GM23338 (cell line): ENCODE results near the gene SF3B2. TPM values are rescaled to one million over a fixed set of nuclear protein-coding genes. Genes with fewer than 3 reads are reported as not detected.

Experiments used
- ATAC-seq: fragments of 200-7000 bp; cut with Tn5 transposase; 3 replicates; pipeline ENCODE4 v1.9.1; 2020
- DNase-seq: peaks from one replicate; pipeline ENCODE4 v3.0.0-alpha.2; 2015; ENCODE audit warnings: low spot score
- H2AFZ ChIP-seq: fragments of 200-600 bp; sonication (generic); 2 replicates; pipeline ENCODE4 v1.8.0; 2016; ENCODE audit warnings: antibody characterized with exemption, mild to moderate bottlenecking, moderate library complexity
- H3F3A ChIP-seq: fragments of 200-600 bp; sonication (generic); replicated peaks from 2 replicates; pipeline ENCODE4 v1.8.0; 2017; ENCODE audit warnings: antibody characterized with exemption, mixed run types, low read depth
- H3K27ac ChIP-seq: fragments of 200-600 bp; sonication (generic); 2 replicates; pipeline ENCODE4 v1.6.1; 2016; ENCODE audit warnings: low read depth
- H3K27me3 ChIP-seq: fragments of 200-600 bp; sonication (generic); 2 replicates; pipeline ENCODE4 v1.8.0; 2016; ENCODE audit warnings: mild to moderate bottlenecking, mixed run types, moderate library complexity; ENCODE audit not compliant: insufficient read depth
- H3K36me3 ChIP-seq: fragments of 200-600 bp; sonication (generic); 2 replicates; pipeline ENCODE4 v1.8.0; 2016; ENCODE audit warnings: mild to moderate bottlenecking; ENCODE audit not compliant: insufficient read depth
- H3K4me1 ChIP-seq: fragments of 200-600 bp; sonication (generic); 2 replicates; pipeline ENCODE4 v1.8.0; 2016; ENCODE audit warnings: mild to moderate bottlenecking, moderate library complexity; ENCODE audit not compliant: insufficient read depth
- H3K4me2 ChIP-seq: fragments of 200-600 bp; sonication (generic); 2 replicates; pipeline ENCODE4 v1.7.1; 2017; ENCODE audit warnings: mixed run types
- H3K4me3 ChIP-seq: fragments of 200-600 bp; sonication (generic); 2 replicates; pipeline ENCODE4 v1.6.1; 2016; ENCODE audit warnings: mixed run types
- H3K79me2 ChIP-seq: fragments of 200-600 bp; sonication (generic); replicated peaks from 2 replicates; pipeline ENCODE4 v1.8.0; 2017; ENCODE audit warnings: mild to moderate bottlenecking; ENCODE audit not compliant: insufficient read depth
- H3K9me2 ChIP-seq: fragments of 200-600 bp; sonication (generic); 2 replicates; pipeline ENCODE4 v1.8.0; 2017; ENCODE audit not compliant: insufficient read depth
- H4K20me1 ChIP-seq: fragments of 200-600 bp; sonication (generic); replicated peaks from 2 replicates; pipeline ENCODE4 v1.8.0; 2017; ENCODE audit warnings: mild to moderate bottlenecking; ENCODE audit not compliant: insufficient read depth
- H3K27ac Mint-ChIP-seq: 2 replicates; pipeline ENCODE4 v1.8.0; 2020; ENCODE audit warnings: inconsistent platforms, mild to moderate bottlenecking, moderate library complexity, mixed read lengths
- H3K27me3 Mint-ChIP-seq: 3 replicates; pipeline ENCODE4 v1.8.0; 2022; ENCODE audit warnings: low read depth, mild to moderate bottlenecking, moderate library complexity, mixed read lengths, inconsistent platforms; ENCODE audit not compliant: insufficient read depth, poor library complexity
- H3K36me3 Mint-ChIP-seq: 3 replicates; pipeline ENCODE4 v1.8.0; 2021; ENCODE audit warnings: low read depth, mild to moderate bottlenecking, inconsistent platforms, moderate library complexity, mixed read lengths
- H3K4me1 Mint-ChIP-seq: 3 replicates; pipeline ENCODE4 v1.8.0; 2020; ENCODE audit warnings: mild to moderate bottlenecking, inconsistent platforms, mixed read lengths
- H3K4me3 Mint-ChIP-seq: 3 replicates; pipeline ENCODE4 v1.8.0; 2021; ENCODE audit warnings: moderate library complexity, mild to moderate bottlenecking, inconsistent platforms, mixed read lengths
- H3K9me3 Mint-ChIP-seq: 3 replicates; pipeline ENCODE4 v1.8.0; 2020; ENCODE audit warnings: moderate library complexity, mild to moderate bottlenecking, inconsistent platforms, mixed read lengths
- CREB1 ChIP-seq: fragments of 250-450 bp; sonication (Bioruptor Pico); IDR thresholded peaks from 2 replicates; pipeline ENCODE4 v1.5.0; 2020; ENCODE audit warnings: low read depth, mild to moderate bottlenecking, moderate library complexity
- EZH2 ChIP-seq: fragments of 200-600 bp; sonication (generic); IDR thresholded peaks from one replicate; pipeline ENCODE4 v1.8.0; 2017; ENCODE audit warnings: antibody characterized with exemption, mild to moderate bottlenecking, low read depth; ENCODE audit not compliant: unreplicated experiment
- EZH2phosphoT487 ChIP-seq: fragments of 200-600 bp; sonication (generic); IDR thresholded peaks from one replicate; pipeline ENCODE4 v1.8.1; 2018; ENCODE audit warnings: antibody characterized with exemption; ENCODE audit not compliant: unreplicated experiment
- JUNB ChIP-seq: IDR thresholded peaks from one replicate; pipeline ENCODE4 v1.6.1; 2016; ENCODE audit warnings: antibody characterized with exemption; ENCODE audit not compliant: unreplicated experiment
- NANOG ChIP-seq: IDR thresholded peaks from 2 replicates; pipeline ENCODE4 v1.6.1; 2016; ENCODE audit warnings: antibody characterized with exemption, borderline replicate concordance
- POLR2AphosphoS5 ChIP-seq: IDR thresholded peaks from 2 replicates; pipeline ENCODE4 v1.6.1; 2016; ENCODE audit warnings: antibody characterized with exemption, low read depth
- REST ChIP-seq: IDR thresholded peaks from one replicate; pipeline ENCODE4 v1.6.1; 2018; ENCODE audit warnings: antibody characterized with exemption; ENCODE audit not compliant: unreplicated experiment
- STAT1 ChIP-seq: IDR thresholded peaks from one replicate; pipeline ENCODE4 v1.6.1; 2016; ENCODE audit warnings: antibody characterized with exemption; ENCODE audit not compliant: unreplicated experiment
- ZNF114 ChIP-seq: fragments of 250-450 bp; sonication (Bioruptor Pico); IDR thresholded peaks from 2 replicates; pipeline ENCODE4 v1.5.0; 2020; ENCODE audit warnings: mild to moderate bottlenecking, moderate library complexity
- ZNF331 ChIP-seq: fragments of 250-450 bp; sonication (Bioruptor Pico); IDR thresholded peaks from 2 replicates; pipeline ENCODE4 v1.5.0; 2020; ENCODE audit warnings: low read depth, mild to moderate bottlenecking, moderate library complexity
- polyA plus RNA-seq: library from polyadenylated mRNA; unstranded; fragments of >200 nt; fragmentation: Nextera tagmentation; extraction: Ambion mirVana; gene quantifications from 2 replicates; pipeline ENCODE4 v1.2.1, GENCODE V29; 2016
- total RNA-seq: library from RNA; depleted of rRNA; stranded (reverse); fragments of >200 nt; shearing (Covaris generic); gene quantifications from 2 replicates; pipeline ENCODE4 v1.2.3, GENCODE V29; 2014
- TF ChIP-seq, protein P1 (sequence below), 2 experiments: fragments of 200-600 bp in 1 of 2; sonication (generic) in 1 of 2; conservative IDR thresholded peaks; 2 replicates each; pipeline versions ENCODE4 v1.5.1 to v1.6.1; 2016 to 2017; ENCODE audit warnings: antibody characterized with exemption in 2 of 2, low read depth in 2 of 2, mild to moderate bottlenecking in 2 of 2, moderate library complexity in 1 of 2
- TF ChIP-seq, protein P2 (sequence below): IDR thresholded peaks from 2 replicates; pipeline ENCODE4 v1.6.1; 2016; ENCODE audit warnings: antibody characterized with exemption

SF3B2 gene
- total and polyA plus RNA-seq, 2 experiments from 2014 or later = 173 to 180 TPM

DNA sequence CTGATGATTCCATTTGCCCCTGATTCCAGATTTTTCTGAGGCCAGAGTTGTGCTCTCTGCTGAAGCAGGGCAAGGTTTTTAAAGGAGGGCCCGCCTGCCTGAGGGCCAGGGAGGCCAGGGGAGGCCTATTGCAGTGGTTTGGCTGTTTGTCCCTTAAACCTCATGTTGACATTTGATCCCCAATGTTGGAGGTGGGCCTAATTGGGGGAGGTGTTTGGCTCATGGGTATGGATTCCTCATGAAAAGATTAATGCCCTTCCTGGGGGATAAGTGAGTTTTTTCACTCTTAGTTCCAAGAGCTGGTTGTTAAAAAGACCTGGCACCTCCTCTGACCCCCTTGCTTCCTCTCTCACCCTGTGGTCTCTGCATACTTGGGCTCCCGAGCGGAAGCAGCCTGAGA is 12.4 kb upstream of the SF3B2 start:
- no peak overlapping the region for H3K27ac ChIP-seq
- Mint-ChIP-seq H3K4me1 (peaks cover 3% of the 10 kb centered on the region), H3K4me3 (no peak overlapping the region), H3K36me3 (peaks cover 31% of the 10 kb centered on the region), H3K9me3 (peaks cover 37% of the 10 kb centered on the region), H3K27ac (no peak overlapping the region), H3K27me3 (peaks cover 3% of the 10 kb centered on the region)
- DNase-seq (no peak), ATAC-seq (no peak)
- no peaks in the 10 kb centered on the region for H3K27me3 ChIP-seq
- H3K4me2 ChIP-seq = no peak overlapping the region
- no peak overlapping the region for H3K4me3 ChIP-seq
- H3K4me1 ChIP-seq = no peaks in the 10 kb centered on the region
- no peaks in the 10 kb centered on the region for H3K36me3 ChIP-seq
- TF ChIP-seq, protein P1, sequence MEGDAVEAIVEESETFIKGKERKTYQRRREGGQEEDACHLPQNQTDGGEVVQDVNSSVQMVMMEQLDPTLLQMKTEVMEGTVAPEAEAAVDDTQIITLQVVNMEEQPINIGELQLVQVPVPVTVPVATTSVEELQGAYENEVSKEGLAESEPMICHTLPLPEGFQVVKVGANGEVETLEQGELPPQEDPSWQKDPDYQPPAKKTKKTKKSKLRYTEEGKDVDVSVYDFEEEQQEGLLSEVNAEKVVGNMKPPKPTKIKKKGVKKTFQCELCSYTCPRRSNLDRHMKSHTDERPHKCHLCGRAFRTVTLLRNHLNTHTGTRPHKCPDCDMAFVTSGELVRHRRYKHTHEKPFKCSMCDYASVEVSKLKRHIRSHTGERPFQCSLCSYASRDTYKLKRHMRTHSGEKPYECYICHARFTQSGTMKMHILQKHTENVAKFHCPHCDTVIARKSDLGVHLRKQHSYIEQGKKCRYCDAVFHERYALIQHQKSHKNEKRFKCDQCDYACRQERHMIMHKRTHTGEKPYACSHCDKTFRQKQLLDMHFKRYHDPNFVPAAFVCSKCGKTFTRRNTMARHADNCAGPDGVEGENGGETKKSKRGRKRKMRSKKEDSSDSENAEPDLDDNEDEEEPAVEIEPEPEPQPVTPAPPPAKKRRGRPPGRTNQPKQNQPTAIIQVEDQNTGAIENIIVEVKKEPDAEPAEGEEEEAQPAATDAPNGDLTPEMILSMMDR (conservative IDR thresholded peaks at IDR 0.05; ENCODE audit: low read depth in 2 of 2) = no peak
- TF ChIP-seq STAT1 (no peak), POLR2AphosphoS5 (no peak), JUNB (no peak), CREB1 (no peak), EZH2phosphoT487 (no peak), NANOG (no peak)
- H3F3A ChIP-seq = peaks cover 4% of the 10 kb centered on the region; the same call in 1 of the 2 replicates
- no peaks in the 10 kb centered on the region; the same call in 1 of the 2 replicates for H4K20me1 ChIP-seq
- H2AFZ ChIP-seq = no peak overlapping the region
- no peaks in the 10 kb centered on the region for H3K79me2 ChIP-seq
- no peaks in the 10 kb centered on the region for H3K9me2 ChIP-seq

- no peaks in the 10 kb centered on the region; the same call in 1 of the 2 replicates for H3K4me1 ChIP-seq
- no peak overlapping the region for H2AFZ ChIP-seq
- H3K36me3 Mint-ChIP-seq = peaks cover 27% of the 10 kb centered on the region
- ATAC-seq (no peak), DNase-seq (no peak)
- peaks cover 16% of the 10 kb centered on the region for H3K9me3 Mint-ChIP-seq
- H3K4me2 ChIP-seq = no peak overlapping the region
- peaks cover 7% of the 10 kb centered on the region; the same call in 1 of the 2 replicates for H3F3A ChIP-seq
- H3K9me2 ChIP-seq = no peaks in the 10 kb centered on the region
- no peak overlapping the region for H3K27ac Mint-ChIP-seq
- no peaks in the 10 kb centered on the region for H3K36me3 ChIP-seq
- no peaks in the 10 kb centered on the region; the same call in none of the 2 replicates for H4K20me1 ChIP-seq
- no peak overlapping the region for H3K4me3 ChIP-seq
- H3K79me2 ChIP-seq = no peaks in the 10 kb centered on the region
- no peaks in the 10 kb centered on the region for H3K27me3 ChIP-seq
- peaks cover 16% of the 10 kb centered on the region for H3K4me1 Mint-ChIP-seq
- no peak overlapping the region for H3K4me3 Mint-ChIP-seq
- no peak overlapping the region for H3K27ac ChIP-seq
- no peaks in the 10 kb centered on the region for H3K27me3 Mint-ChIP-seq
- TF ChIP-seq EZH2 (no peak), NANOG (no peak), JUNB (no peak), EZH2phosphoT487 (no peak), REST (no peak), POLR2AphosphoS5 (no peak), ZNF114 (CRISPR knock-in tag) (no peak), ZNF331 (CRISPR knock-in tag) (no peak), STAT1 (no peak), CREB1 (no peak)
- TF ChIP-seq, protein P1 (conservative IDR thresholded peaks at IDR 0.05; ENCODE audit: low read depth in 2 of 2) = no peak
- TF ChIP-seq, protein P2, sequence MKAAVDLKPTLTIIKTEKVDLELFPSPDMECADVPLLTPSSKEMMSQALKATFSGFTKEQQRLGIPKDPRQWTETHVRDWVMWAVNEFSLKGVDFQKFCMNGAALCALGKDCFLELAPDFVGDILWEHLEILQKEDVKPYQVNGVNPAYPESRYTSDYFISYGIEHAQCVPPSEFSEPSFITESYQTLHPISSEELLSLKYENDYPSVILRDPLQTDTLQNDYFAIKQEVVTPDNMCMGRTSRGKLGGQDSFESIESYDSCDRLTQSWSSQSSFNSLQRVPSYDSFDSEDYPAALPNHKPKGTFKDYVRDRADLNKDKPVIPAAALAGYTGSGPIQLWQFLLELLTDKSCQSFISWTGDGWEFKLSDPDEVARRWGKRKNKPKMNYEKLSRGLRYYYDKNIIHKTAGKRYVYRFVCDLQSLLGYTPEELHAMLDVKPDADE = no peak
These were observed 9.8 kb upstream of the SF3B2 start for GRCh38 chr11:66042227-66042995.
